SK-N-SH treated with all-trans-retinoic acid at 6 μM for 48 hours (cell line): ENCODE data around the gene NAPA.

Experiments used
- ISL1 ChIP-seq: fragments of 250-450 bp; sonication (Bioruptor Pico); IDR thresholded peaks from 2 replicates; pipeline ENCODE4 v2.1.2; 2022; ENCODE audit warnings: mild to moderate bottlenecking, moderate library complexity
- PPARA ChIP-seq: fragments of 250-450 bp; sonication (Bioruptor Pico); IDR thresholded peaks from 2 replicates; pipeline ENCODE4 v1.5.0; 2020; ENCODE audit warnings: mild to moderate bottlenecking, borderline replicate concordance
- SNAI2 ChIP-seq: fragments of 250-450 bp; sonication (Bioruptor Pico); IDR thresholded peaks from 2 replicates; pipeline ENCODE4 v1.5.0; 2020; ENCODE audit warnings: mild to moderate bottlenecking, moderate library complexity
- ZFP3 ChIP-seq: fragments of 250-450 bp; sonication (Bioruptor Pico); IDR thresholded peaks from 2 replicates; pipeline ENCODE4 v1.5.0; 2020; ENCODE audit warnings: mild to moderate bottlenecking, moderate library complexity
- TF ChIP-seq, protein P1 (sequence below): fragments of 250-450 bp; sonication (Bioruptor Pico); IDR thresholded peaks from 2 replicates; pipeline ENCODE4 v1.8.0; 2021; ENCODE audit warnings: low read depth, mild to moderate bottlenecking, moderate library complexity, borderline replicate concordance
- TF ChIP-seq, protein P2 (sequence below): fragments of 250-450 bp; sonication (Bioruptor Pico); IDR thresholded peaks from 2 replicates; pipeline ENCODE4 v1.8.0; 2020; ENCODE audit warnings: mild to moderate bottlenecking, moderate library complexity, borderline replicate concordance

DNA sequence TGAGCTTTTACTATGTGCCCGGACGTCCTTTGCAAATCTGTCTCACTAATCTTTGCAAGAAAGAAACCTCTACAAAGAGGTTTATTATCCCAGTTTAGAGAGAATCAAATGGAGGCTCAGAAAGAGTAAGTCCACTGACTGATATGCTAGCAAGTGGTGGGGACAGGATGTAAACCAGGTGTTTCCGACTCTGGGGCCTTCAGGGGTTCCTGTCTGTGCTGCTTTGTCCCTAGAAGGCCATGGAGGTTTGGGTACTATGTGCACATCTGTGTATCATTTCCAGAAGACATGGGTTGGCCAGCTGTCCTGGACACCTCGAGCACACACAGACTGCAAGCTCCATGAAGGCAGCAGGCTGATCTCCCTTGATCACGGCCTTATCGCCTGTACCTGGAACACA, 29.7 kb downstream of the NAPA start:
- TF ChIP-seq ISL1 (no peak), ZFP3 (no peak), SNAI2 (no peak), PPARA (no peak)
- TF ChIP-seq, protein P1, sequence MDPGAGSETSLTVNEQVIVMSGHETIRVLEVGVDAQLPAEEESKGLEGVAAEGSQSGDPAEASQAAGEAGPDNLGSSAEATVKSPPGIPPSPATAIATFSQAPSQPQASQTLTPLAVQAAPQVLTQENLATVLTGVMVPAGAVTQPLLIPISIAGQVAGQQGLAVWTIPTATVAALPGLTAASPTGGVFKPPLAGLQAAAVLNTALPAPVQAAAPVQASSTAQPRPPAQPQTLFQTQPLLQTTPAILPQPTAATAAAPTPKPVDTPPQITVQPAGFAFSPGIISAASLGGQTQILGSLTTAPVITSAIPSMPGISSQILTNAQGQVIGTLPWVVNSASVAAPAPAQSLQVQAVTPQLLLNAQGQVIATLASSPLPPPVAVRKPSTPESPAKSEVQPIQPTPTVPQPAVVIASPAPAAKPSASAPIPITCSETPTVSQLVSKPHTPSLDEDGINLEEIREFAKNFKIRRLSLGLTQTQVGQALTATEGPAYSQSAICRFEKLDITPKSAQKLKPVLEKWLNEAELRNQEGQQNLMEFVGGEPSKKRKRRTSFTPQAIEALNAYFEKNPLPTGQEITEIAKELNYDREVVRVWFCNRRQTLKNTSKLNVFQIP (CRISPR knock-in tag): no peak
- TF ChIP-seq, protein P2, sequence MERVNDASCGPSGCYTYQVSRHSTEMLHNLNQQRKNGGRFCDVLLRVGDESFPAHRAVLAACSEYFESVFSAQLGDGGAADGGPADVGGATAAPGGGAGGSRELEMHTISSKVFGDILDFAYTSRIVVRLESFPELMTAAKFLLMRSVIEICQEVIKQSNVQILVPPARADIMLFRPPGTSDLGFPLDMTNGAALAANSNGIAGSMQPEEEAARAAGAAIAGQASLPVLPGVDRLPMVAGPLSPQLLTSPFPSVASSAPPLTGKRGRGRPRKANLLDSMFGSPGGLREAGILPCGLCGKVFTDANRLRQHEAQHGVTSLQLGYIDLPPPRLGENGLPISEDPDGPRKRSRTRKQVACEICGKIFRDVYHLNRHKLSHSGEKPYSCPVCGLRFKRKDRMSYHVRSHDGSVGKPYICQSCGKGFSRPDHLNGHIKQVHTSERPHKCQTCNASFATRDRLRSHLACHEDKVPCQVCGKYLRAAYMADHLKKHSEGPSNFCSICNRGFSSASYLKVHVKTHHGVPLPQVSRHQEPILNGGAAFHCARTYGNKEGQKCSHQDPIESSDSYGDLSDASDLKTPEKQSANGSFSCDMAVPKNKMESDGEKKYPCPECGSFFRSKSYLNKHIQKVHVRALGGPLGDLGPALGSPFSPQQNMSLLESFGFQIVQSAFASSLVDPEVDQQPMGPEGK (CRISPR knock-in tag): no peak
